OCI-LY1 (cell line): ENCODE data around the gene TLR6.

Experiments used
- H2AFZ ChIP-seq: fragments of 200-600 bp; sonication (generic), shearing (Covaris generic); 2 replicates; pipeline ENCODE4 v1.6.0; 2014; ENCODE audit warnings: antibody characterized with exemption, mild to moderate bottlenecking, low read length
- H3F3A ChIP-seq: fragments of 200-600 bp; sonication (generic), shearing (Covaris generic); 2 replicates; pipeline ENCODE4 v1.6.0; 2014; ENCODE audit warnings: mild to moderate bottlenecking, antibody characterized with exemption, low read length, moderate library complexity; ENCODE audit not compliant: insufficient read depth
- H3K27ac ChIP-seq: fragments of 200-600 bp; sonication (generic); 2 replicates; pipeline ENCODE4 v1.5.1; 2014; ENCODE audit warnings: low read length, mixed run types, mild to moderate bottlenecking, low read depth; ENCODE audit not compliant: poor library complexity, severe bottlenecking
- H3K27me3 ChIP-seq: fragments of 200-600 bp; sonication (generic); 2 replicates; pipeline ENCODE4 v1.6.0; 2014; ENCODE audit warnings: antibody characterized with exemption, mild to moderate bottlenecking, low read length, moderate library complexity; ENCODE audit not compliant: insufficient read depth
- H3K36me3 ChIP-seq: fragments of 200-600 bp; sonication (generic); 2 replicates; pipeline ENCODE4 v1.6.1; 2014; ENCODE audit warnings: mild to moderate bottlenecking, antibody characterized with exemption, low read length, moderate library complexity, mixed read lengths; ENCODE audit not compliant: insufficient read depth
- H3K4me1 ChIP-seq: fragments of 200-600 bp; sonication (generic); 2 replicates; pipeline ENCODE4 v1.5.1; 2014; ENCODE audit warnings: mild to moderate bottlenecking, low read length, moderate library complexity; ENCODE audit not compliant: insufficient read depth, severe bottlenecking
- H3K4me2 ChIP-seq: fragments of 200-600 bp; sonication (generic), shearing (Covaris generic); 2 replicates; pipeline ENCODE4 v1.6.1; 2014; ENCODE audit warnings: low read length
- H3K4me3 ChIP-seq: fragments of 200-600 bp; sonication (generic); 2 replicates; pipeline ENCODE4 v1.5.1; 2014; ENCODE audit warnings: low read length, low read depth, mild to moderate bottlenecking, mixed read lengths; ENCODE audit not compliant: poor library complexity, severe bottlenecking
- H3K79me2 ChIP-seq: fragments of 200-600 bp; shearing (Covaris generic); 2 replicates; pipeline ENCODE4 v1.6.1; 2016; ENCODE audit warnings: mixed run types, low read length, mixed read lengths; ENCODE audit not compliant: insufficient read depth
- H3K9ac ChIP-seq: fragments of 200-600 bp; sonication (generic), shearing (Covaris generic); 2 replicates; pipeline ENCODE4 v1.6.1; 2014; ENCODE audit warnings: mild to moderate bottlenecking, low read length, mixed read lengths
- H3K9me2 ChIP-seq: fragments of 200-600 bp; sonication (generic), shearing (Covaris generic); 2 replicates; pipeline ENCODE4 v1.6.1; 2014; ENCODE audit warnings: low read depth, mild to moderate bottlenecking, low read length, mixed read lengths
- H3K9me3 ChIP-seq: fragments of 200-600 bp; shearing (Covaris generic); 2 replicates; pipeline ENCODE4 v1.6.1; 2014; ENCODE audit warnings: low read length, mixed read lengths
- H4K20me1 ChIP-seq: fragments of 200-600 bp; sonication (generic), shearing (Covaris generic); 2 replicates; pipeline ENCODE4 v1.6.0; 2016; ENCODE audit warnings: mild to moderate bottlenecking, low read length; ENCODE audit not compliant: insufficient read depth
- CTCF ChIP-seq: fragments of 200-600 bp; sonication (generic), shearing (Covaris generic); IDR thresholded peaks from 2 replicates; pipeline ENCODE4 v1.5.1; 2017; ENCODE audit warnings: mild to moderate bottlenecking, antibody characterized with exemption, low read length, moderate library complexity, mixed read lengths
- EZH2 ChIP-seq: fragments of 200-600 bp; sonication (generic), shearing (Covaris generic); IDR thresholded peaks from 2 replicates; pipeline ENCODE4 v1.8.0; 2017; ENCODE audit warnings: borderline replicate concordance, mixed run types, mild to moderate bottlenecking, antibody characterized with exemption, low read length, moderate library complexity, mixed read lengths

TLR6 gene

GRCh38 chr4:38831653-38832052, 25.0 kb downstream of the TLR6 start:
- no peak overlapping the region for H2AFZ ChIP-seq
- H3K9ac ChIP-seq = no peak overlapping the region
- peaks cover 43% of the 10 kb centered on the region for H3K36me3 ChIP-seq
- H3F3A ChIP-seq = no peaks in the 10 kb centered on the region
- H3K4me2 ChIP-seq = no peak overlapping the region
- H3K27ac ChIP-seq = no peak overlapping the region
- H3K4me3 ChIP-seq = no peak overlapping the region
- TF ChIP-seq CTCF = no peak
- TF ChIP-seq EZH2 = no peak
- no peaks in the 10 kb centered on the region for H4K20me1 ChIP-seq
- peaks cover 14% of the 10 kb centered on the region for H3K9me3 ChIP-seq
- no peaks in the 10 kb centered on the region for H3K27me3 ChIP-seq
- no peaks in the 10 kb centered on the region for H3K4me1 ChIP-seq
- H3K79me2 ChIP-seq = peaks cover 37% of the 10 kb centered on the region
- no peaks in the 10 kb centered on the region for H3K9me2 ChIP-seq

- no peaks in the 10 kb centered on the region for H3F3A ChIP-seq
Observed at GRCh38 chr4:38829237-38829636, 27.4 kb downstream of the TLR6 start.

GRCh38 chr4:38823766-38824165, 32.9 kb downstream of the TLR6 start:
- H3K36me3 ChIP-seq = peaks cover 44% of the 10 kb centered on the region
- no peak overlapping the region for H3K4me3 ChIP-seq
- no peaks in the 10 kb centered on the region for H3F3A ChIP-seq
- no peak overlapping the region for H3K4me2 ChIP-seq
- peaks cover 16% of the 10 kb centered on the region for H3K9me3 ChIP-seq
- no peak overlapping the region for H3K9ac ChIP-seq
- peaks cover 18% of the 10 kb centered on the region for H3K4me1 ChIP-seq
- H3K27me3 ChIP-seq = no peaks in the 10 kb centered on the region
- no peaks in the 10 kb centered on the region for H3K79me2 ChIP-seq
- no peaks in the 10 kb centered on the region for H4K20me1 ChIP-seq
- H2AFZ ChIP-seq = no peak overlapping the region
- no peak overlapping the region for H3K27ac ChIP-seq
- no peaks in the 10 kb centered on the region for H3K9me2 ChIP-seq
- TF ChIP-seq EZH2 (no peak), CTCF (no peak)

More at GRCh38 chr4:38829237-38829636, 27.4 kb downstream of the TLR6 start:
- Histone ChIP-seq H3K4me2 (no peak overlapping the region), H3K9me2 (no peaks in the 10 kb centered on the region), H4K20me1 (no peaks in the 10 kb centered on the region), H3K27me3 (no peaks in the 10 kb centered on the region), H3K27ac (no peak overlapping the region), H3K4me1 (no peaks in the 10 kb centered on the region), H2AFZ (no peak overlapping the region), H3K4me3 (no peak overlapping the region), H3K9me3 (peaks cover 4% of the 10 kb centered on the region), H3K36me3 (peaks cover 47% of the 10 kb centered on the region), H3K79me2 (peaks cover 18% of the 10 kb centered on the region), H3K9ac (no peak overlapping the region)
- no peak for TF ChIP-seq EZH2
- TF ChIP-seq CTCF = no peak
